H1 (cell line): Measurements from ENCODE around the gene RAB3IP.

Experiments used
- BRCA1 ChIP-seq: IDR thresholded peaks from 2 replicates; pipeline ENCODE4 v1.6.1; 2012; ENCODE audit warnings: low read depth, low read length, improper control_type of control experiment
- CEBPB ChIP-seq: IDR thresholded peaks from 2 replicates; pipeline ENCODE4 v1.6.1; 2012; ENCODE audit warnings: low read depth, low read length
- CHD2 ChIP-seq: IDR thresholded peaks from 2 replicates; pipeline ENCODE4 v1.6.1; 2012; ENCODE audit warnings: low read length, improper control_type of control experiment
- EP300 ChIP-seq, 2 experiments: IDR thresholded peaks; 1 replicate in 1 of 2; 2 replicates in 1 of 2; pipeline ENCODE4 v1.6.1; 2011 to 2012; ENCODE audit warnings: low read depth in 2 of 2, low read length in 2 of 2, mild to moderate bottlenecking in 2 of 2, borderline replicate concordance in 1 of 2, inconsistent platforms in 1 of 2, moderate library complexity in 1 of 2
- EZH2 ChIP-seq: fragments of 200-600 bp; sonication (generic); IDR thresholded peaks from 2 replicates; pipeline ENCODE4 v1.7.1; 2012; ENCODE audit warnings: low read depth, mild to moderate bottlenecking, moderate library complexity, low read length, inconsistent platforms; ENCODE audit not compliant: severe bottlenecking
- HDAC2 ChIP-seq, 2 experiments: fragments of 300-600 bp in 1 of 2; sonication (generic) in 1 of 2; IDR thresholded peaks; 2 replicates each; pipeline ENCODE4 v1.6.1; 2011 to 2012; ENCODE audit warnings: low read depth in 2 of 2, low read length in 2 of 2, mild to moderate bottlenecking in 2 of 2, moderate library complexity in 2 of 2, borderline replicate concordance in 1 of 2, inconsistent platforms in 1 of 2
- MAFK ChIP-seq: IDR thresholded peaks from 2 replicates; pipeline ENCODE4 v1.6.1; 2012; ENCODE audit warnings: low read depth, mild to moderate bottlenecking, improper control_type of control experiment, low read length
- POLR2A ChIP-seq, 2 experiments: IDR thresholded peaks; 1 replicate in 1 of 2; 2 replicates in 1 of 2; pipeline ENCODE4 v1.6.1; 2011; ENCODE audit warnings: low read depth in 2 of 2, low read length in 2 of 2, mild to moderate bottlenecking in 2 of 2; ENCODE audit errors: control extremely low read depth in 1 of 2
- SRF ChIP-seq: IDR thresholded peaks from 2 replicates; pipeline ENCODE4 v1.6.1; 2011; ENCODE audit warnings: mild to moderate bottlenecking, low read depth, low read length, moderate library complexity
- YY1 ChIP-seq: IDR thresholded peaks from 2 replicates; pipeline ENCODE4 v1.6.1; 2011; ENCODE audit warnings: low read depth, mild to moderate bottlenecking, low read length
- TF ChIP-seq, protein P1 (sequence below), 3 experiments: IDR thresholded peaks; 1 replicate in 2 of 3; 2 replicates in 1 of 3; pipeline versions ENCODE4 v1.5.1 to v1.6.1; 2011; ENCODE audit warnings: low read length in 3 of 3, mild to moderate bottlenecking in 3 of 3, inconsistent platforms in 2 of 3, low read depth in 1 of 3, moderate library complexity in 1 of 3; ENCODE audit not compliant: insufficient read depth in 1 of 3; ENCODE audit errors: control extremely low read depth in 1 of 3
- TF ChIP-seq, protein P2 (sequence below): IDR thresholded peaks from 2 replicates; pipeline ENCODE4 v1.6.1; 2012; ENCODE audit warnings: low read length, inconsistent platforms
- TF ChIP-seq, protein P3 (sequence below): IDR thresholded peaks from 2 replicates; pipeline ENCODE4 v1.6.1; 2011; ENCODE audit warnings: low read length, improper control_type of control experiment

DNA sequence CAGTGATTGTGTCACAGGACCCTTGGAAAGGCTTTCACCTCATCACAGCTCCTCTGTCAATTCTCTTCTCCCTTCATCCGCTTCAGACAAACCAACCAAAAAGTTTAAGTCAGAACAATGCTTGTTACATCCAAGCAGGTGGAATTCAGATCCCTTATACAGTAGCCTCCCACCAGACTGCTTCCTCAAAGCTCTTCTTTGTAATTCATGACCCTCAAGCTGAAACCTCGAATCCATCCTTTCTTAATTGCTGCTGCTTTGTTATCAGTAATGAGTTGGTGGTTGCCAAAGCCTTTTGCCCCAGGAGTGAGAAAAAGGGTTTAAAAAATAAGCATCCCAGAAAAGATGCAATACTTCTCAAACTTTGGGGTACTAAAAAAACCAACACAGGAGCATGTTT lies 49.0 kb upstream of the RAB3IP start:
- no peak for TF ChIP-seq BRCA1
- no peak for TF ChIP-seq YY1
- TF ChIP-seq, protein P1, sequence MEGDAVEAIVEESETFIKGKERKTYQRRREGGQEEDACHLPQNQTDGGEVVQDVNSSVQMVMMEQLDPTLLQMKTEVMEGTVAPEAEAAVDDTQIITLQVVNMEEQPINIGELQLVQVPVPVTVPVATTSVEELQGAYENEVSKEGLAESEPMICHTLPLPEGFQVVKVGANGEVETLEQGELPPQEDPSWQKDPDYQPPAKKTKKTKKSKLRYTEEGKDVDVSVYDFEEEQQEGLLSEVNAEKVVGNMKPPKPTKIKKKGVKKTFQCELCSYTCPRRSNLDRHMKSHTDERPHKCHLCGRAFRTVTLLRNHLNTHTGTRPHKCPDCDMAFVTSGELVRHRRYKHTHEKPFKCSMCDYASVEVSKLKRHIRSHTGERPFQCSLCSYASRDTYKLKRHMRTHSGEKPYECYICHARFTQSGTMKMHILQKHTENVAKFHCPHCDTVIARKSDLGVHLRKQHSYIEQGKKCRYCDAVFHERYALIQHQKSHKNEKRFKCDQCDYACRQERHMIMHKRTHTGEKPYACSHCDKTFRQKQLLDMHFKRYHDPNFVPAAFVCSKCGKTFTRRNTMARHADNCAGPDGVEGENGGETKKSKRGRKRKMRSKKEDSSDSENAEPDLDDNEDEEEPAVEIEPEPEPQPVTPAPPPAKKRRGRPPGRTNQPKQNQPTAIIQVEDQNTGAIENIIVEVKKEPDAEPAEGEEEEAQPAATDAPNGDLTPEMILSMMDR (IDR thresholded peaks at IDR 0.05; ENCODE audit: control extremely low read depth in 1 of 3, insufficient read depth in 1 of 3, low read depth in 1 of 3, low read length in 3 of 3) = no peak
- TF ChIP-seq CHD2 = no peak
- no peak for TF ChIP-seq POLR2A (IDR thresholded peaks at IDR 0.05; ENCODE audit: control extremely low read depth in 1 of 2, low read depth in 2 of 2, low read length in 2 of 2)
- no peak for TF ChIP-seq CEBPB
- TF ChIP-seq EZH2 = no peak
- TF ChIP-seq MAFK = no peak
- no peak for TF ChIP-seq HDAC2 (IDR thresholded peaks at IDR 0.05; ENCODE audit: borderline replicate concordance in 1 of 2, low read depth in 2 of 2, low read length in 2 of 2)
- TF ChIP-seq SRF = no peak
- TF ChIP-seq EP300 (IDR thresholded peaks at IDR 0.05; ENCODE audit: borderline replicate concordance in 1 of 2, low read depth in 2 of 2, low read length in 2 of 2) = no peak
- TF ChIP-seq, protein P2, sequence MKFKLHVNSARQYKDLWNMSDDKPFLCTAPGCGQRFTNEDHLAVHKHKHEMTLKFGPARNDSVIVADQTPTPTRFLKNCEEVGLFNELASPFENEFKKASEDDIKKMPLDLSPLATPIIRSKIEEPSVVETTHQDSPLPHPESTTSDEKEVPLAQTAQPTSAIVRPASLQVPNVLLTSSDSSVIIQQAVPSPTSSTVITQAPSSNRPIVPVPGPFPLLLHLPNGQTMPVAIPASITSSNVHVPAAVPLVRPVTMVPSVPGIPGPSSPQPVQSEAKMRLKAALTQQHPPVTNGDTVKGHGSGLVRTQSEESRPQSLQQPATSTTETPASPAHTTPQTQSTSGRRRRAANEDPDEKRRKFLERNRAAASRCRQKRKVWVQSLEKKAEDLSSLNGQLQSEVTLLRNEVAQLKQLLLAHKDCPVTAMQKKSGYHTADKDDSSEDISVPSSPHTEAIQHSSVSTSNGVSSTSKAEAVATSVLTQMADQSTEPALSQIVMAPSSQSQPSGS = no peak
- TF ChIP-seq, protein P3, sequence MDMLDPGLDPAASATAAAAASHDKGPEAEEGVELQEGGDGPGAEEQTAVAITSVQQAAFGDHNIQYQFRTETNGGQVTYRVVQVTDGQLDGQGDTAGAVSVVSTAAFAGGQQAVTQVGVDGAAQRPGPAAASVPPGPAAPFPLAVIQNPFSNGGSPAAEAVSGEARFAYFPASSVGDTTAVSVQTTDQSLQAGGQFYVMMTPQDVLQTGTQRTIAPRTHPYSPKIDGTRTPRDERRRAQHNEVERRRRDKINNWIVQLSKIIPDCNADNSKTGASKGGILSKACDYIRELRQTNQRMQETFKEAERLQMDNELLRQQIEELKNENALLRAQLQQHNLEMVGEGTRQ = no peak
